Fibroblast of the conjunctiva (primary cell): ENCODE results near the gene PRKCD.

ENCODE experiments used
- DNase-seq: peaks from one replicate; pipeline ENCODE4 v3.0.0-alpha.2; 2010; ENCODE audit warnings: low read depth

Gene PRKCD

DNA sequence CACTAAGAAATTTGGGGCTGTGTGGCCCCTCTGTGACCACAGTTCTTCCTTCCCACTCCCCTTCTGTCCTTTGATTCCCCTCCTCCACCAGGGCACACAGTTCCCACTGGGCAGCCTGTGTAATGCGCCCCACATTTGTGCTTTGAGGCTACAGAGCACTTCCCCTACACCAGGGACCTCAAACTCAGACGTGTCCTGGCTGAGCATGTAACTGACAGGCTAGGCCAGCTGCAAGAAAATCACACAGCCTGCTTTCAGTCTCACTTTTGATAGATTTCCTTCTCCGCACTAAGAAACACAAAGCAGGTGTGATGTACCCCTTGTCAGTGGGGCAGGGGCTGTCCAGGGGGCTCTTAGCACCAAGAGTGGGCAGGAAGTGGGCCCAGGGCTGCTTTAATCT lies 29.6 kb downstream of the PRKCD start:
- no peak for DNase-seq

DNA sequence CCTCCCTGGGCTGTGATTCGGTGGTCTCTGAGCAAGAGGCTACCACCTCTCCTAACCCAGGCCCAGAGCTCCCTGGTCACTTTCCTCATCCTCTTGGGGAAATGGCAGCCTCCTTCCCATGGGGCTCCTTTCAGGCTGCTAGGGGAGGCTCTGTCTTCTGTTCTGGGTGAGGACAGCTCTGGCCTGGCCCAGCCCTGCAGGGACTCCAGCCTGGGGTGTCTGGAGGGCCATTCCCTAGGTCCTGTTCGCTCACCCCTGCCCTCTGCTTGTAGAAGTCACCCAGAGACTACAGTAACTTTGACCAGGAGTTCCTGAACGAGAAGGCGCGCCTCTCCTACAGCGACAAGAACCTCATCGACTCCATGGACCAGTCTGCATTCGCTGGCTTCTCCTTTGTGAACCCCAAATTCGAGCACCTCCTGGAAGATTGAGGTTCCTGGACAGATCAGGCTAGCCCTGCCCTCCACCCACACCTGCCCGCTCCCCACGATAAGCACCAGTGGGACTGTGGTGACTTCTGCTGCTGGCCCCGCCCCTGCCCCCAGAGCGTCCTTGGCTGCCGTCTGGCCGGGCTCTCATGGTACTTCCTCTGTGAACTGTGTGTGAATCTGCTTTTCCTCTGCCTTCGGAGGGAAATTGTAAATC lies 30.9 kb downstream of the PRKCD start:
- no peak for DNase-seq

DNA sequence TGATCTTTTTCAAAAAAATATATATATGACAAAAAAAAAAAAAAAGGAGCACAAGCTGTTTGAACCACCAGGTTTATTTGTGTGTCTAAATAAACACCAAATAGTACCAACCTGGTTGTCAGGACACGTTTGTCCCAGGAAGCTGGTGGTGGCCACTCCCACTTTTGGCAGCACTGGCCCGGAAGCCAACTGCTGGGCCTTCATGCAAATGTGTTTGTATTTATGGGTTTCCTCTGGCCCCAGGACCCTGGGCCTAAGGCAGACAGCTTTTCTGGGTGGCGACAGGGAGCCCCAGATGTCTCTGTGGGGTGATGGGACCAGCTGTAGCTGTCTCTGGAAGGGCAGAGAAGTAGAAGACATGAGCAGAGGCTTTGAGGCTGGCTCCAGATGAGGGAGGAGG lies 31.6 kb downstream of the PRKCD start:
- no peak for DNase-seq

DNA sequence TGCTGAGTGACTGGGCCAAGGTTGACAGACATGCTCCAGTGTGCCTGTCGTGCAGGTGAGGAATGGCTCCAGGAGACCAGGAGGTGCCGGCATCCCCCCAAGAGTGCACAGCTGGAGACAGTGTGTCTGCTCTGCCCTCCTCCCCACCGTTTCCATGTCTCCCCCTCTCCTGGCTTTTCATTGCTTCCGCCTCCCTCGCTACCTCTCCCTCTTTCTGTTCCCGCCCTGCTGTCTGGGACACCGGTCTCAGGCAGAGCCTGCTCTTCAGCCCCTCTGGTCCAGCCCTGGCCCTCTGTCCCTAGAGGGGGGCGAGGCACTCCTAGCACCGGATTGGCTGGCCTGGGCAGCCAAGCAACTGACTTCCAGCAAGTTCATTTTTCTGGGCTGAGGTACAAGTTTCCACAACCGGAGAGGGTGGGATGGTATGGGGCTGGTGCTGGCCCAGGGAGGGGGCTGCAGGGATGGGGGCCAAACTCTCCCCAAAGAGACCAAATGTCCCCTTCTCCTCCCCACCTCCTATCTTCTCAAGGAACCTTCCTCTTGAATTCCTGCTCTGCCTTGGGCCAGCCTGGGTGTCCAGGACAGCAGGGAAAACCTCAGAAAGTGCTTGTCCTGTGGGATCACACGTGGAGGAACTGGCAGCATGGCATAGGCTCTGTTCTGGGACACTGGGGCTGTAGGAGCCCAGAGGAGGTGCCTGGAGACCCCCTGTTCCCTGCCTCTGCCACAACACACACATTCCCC lies 32.6 kb downstream of the PRKCD start:
- no peak for DNase-seq

DNA sequence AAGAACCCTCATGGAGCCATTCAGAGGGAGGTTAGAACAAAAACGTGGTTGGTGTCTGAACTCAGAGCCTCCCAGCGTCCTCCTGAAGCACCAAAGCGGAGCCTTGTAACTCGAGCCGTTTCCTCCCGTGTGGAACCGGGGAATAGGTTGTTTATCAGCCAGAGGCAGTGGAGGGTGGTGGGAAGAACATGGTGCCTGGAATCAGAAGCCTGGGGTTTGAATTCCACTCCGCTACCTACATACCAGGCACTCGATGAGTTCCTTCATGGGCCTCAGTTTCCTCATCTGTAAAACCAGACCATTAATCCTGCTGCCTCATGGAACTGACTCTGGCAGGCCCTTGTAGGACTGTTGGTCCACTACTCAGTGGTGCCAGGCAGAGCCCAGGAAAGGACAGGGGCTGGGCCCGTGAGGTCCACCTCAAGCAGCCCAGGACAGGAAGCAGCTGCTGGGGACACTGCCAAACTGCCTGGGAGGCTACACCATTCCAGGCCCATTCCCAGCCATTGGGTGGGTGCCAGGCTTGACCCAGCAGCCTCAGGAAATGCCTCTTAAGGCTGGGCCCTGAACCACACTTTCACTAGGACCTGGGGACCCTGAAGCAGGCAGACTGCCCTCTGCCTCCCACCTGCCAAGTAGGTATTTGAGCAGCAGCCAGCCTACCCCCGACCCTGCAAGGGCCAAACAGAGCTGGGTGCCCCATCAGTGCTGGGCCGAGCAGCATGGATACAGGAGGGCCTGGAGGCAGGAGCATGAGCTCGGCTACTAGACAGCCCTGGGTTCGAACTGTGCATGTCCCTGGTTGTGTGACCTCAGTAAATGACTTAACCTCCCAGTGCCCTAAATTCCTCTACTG lies 33.4 kb downstream of the PRKCD start:
- no peak for DNase-seq

DNA sequence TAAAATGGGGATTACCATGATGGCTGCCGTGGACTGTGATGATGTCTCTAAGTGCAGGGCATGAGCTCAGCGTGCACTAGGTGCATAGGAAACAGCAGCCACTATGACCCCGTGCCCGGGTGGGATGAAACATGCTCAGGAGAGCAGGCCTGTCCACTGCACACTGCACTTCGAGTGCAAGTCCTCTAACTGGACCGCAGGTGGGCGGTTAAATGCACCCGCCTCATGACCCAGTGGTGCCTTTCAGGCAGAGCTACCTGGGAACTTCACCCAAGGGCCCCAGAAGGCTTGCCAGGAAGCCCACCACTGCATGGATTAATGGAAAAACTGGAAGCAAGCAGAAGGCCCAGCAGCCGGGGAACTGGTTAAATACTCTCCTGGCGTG lies 34.0 kb downstream of the PRKCD start:
- no peak for DNase-seq

DNA sequence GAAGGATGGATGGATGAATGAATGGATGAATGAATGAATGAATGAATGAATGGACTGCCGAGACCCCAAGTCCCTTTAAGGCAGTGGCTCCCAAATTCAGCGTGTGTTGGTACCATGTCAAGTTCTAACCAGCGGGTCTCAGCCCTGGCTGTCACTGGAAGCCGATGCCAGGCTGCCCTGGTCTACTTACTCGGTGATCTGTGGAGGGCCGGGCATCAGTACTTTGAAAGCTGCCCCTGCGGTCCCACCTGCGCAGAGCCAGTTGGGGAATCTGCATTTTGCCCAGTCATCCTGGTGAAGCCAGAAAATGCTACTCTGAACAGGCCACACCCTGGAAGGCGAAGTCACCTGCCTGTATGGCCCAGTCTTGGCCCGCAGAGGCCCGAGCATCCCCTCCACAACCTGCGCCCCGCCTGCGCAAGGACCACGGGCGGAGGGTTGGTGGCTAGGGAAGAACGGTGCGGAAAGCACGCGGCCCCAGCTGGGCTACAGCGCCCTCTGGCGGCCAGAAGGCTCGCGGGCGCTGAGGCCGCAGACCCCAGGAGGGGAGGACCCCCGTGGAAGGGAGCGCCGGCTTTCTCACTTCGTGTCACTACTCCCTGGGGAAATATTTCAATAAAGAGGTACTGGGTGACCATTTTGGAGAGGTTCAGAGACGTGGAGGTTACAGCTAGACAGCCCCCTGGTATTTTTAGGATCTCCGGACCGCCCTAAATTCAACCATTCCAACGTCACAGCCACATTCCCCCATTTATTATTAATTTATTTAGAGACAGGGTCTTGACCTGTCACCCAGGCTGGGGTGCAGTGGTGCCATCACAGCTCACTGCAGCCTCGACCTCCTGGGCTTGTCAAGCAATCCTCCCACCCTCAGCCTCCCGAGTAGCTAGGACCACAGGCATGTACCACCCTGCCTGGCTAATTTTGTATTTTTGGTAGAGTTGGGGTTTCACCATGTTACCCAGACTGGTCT lies 34.9 kb downstream of the PRKCD start:
- DNase-seq: no peak

DNA sequence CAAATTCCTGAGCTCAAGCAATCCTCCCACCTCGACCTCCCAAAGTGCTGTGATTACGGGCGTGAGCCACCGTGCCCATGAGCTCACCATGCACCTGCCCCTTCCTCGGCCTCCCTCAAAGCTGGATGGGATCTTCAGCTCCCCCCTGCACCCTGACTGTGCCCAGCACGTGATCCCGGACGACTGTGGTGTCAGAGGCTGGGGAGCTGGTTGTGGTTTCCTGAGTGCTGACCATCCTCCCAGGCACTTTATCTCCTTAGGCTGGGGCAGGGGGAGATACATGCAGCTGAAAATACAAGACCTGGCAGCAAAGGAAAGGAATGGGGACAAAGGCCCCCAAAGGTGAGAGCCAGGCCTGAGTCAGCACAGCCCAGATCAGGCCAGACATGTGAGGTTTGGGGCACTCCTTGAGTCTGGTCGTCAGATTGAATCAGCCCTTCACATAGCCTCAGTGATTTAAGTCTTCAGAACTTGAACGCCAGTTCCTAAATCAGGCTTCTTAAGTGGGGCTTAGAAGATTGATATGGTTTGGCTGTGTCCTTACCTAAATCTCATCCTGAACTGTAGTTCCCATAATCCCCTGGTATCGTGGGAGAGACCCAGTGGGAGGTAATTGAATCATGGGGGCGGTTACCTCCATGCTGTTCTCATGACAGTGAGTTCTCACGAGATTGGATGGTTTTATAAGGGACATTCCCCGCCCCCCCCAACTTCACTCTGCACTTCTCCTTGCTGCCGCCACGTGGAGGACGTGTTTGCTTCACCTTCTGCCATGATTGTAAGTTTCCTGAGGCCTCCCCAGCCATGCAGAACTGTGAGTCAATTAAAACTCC lies 35.8 kb downstream of the PRKCD start:
- DNase-seq: no peak

DNA sequence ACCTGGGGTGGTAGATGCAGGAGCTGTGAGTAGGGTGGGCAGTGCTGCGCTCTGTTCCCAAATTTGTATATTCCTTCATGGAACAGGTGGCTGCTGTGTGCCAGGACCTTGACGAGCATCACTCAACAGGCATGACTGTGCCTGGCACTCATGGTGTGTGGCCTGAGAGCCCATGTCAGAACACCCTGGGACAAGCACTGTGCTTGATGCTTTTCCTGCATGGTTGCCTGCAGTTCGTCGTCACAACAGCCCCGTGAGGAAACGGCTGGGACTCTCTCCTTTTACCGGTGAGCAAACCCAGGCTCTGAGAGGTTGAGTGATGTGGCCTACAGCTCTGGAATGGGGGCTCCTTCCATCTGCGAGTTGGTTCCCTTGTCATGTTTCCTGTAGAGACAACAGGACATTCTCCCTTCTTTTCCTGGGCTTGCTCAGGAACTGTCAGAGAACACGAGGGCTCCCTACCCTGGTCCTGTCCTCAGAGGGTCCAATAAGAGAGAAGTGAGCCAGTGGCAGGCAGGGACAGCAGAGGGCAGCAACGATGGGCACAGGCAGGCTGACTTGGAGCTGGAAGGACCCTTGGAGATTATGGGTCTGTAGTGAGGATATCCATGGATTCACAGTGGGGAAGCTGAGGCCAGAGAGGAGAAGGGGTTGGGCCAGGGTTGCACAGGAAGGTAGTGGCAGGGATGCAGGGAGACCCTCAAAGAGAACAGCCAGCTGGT lies 37.4 kb downstream of the PRKCD start:
- DNase-seq: no peak

DNA sequence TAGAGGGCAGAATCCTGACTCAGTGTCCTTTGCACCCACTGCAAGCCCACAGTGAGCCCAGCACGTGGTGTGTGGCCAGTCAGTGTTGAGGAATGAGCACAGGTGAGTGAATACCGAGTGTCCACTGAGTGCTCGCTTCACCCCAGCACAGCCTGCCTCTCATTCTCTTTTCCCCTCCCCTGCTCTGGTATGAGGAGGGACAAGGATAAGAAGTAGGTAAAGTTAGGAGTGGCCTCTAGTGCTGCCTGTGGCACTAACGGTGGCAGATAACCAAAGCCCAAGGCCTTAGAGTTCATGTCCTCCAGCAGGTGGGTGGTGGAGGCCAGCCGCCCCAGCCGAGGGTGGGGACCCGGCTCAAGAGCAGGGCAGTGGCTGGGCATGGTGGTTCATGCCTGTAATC lies 38.0 kb downstream of the PRKCD start:
- no peak for DNase-seq

DNA sequence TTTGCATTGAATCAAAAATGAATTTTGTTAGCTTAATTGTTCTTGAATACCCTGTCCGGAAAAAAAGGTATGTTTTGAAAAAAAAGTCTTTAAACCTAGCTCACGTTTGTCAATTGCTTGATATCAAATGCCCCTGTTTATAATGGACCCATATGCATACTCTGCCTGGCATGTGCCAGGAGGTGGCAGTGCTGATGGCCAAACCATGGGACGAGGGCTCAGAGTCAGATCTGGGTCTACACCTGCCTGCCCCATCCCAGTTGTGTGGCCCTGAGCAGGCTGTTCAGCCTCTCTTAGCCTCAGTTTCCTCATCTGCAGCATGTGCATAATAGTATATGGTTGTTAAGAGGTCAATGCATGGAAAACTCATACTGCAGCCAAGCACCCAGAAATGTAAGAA lies 38.8 kb downstream of the PRKCD start:
- no peak for DNase-seq

DNA sequence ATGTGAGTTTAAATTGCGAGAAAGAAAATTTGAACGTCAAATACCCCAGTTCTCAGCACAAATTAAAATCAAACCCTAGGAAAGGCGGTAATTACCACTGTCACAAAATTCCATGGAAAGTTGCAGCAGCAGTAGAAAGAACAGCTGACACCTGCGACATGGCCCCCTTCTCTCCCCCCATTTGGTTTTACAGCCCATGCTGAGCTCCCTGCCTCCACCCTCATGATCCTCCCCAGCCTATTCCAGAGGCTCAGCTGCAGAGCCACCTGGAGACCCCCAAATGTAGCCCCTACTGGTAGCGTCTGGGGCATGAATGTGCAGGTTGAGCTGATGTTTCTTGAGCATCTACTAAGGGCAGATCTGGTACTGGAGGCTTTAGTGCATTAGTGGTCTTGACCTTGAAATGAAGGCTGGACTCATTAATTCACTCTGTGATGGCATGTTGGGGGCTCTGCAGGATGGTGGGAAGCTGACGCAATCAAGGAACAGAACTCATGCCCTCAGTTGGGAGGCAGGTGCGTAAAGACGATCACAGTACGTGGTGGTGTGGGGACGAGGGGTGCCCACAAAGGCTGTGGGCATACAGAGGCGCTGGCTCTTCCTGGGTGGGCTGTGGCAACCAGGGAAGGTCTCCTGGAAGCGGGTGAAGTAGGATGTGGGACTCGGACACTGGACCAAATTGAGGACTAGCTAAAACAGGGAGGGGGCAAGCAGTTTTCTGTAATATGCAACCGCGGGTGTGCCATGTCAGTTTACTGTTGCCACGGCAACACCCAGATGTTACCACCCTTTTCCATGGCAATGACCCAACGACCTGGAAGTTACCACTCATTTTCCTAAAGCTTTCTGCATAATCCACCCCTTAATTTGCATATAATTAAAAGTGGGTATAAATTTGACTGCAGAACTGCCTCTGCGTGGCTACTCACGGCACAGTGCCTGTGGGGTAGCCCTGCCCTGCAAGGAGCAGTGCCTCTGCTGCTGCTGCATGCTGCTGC lies 39.8 kb downstream of the PRKCD start:
- no peak for DNase-seq

DNA sequence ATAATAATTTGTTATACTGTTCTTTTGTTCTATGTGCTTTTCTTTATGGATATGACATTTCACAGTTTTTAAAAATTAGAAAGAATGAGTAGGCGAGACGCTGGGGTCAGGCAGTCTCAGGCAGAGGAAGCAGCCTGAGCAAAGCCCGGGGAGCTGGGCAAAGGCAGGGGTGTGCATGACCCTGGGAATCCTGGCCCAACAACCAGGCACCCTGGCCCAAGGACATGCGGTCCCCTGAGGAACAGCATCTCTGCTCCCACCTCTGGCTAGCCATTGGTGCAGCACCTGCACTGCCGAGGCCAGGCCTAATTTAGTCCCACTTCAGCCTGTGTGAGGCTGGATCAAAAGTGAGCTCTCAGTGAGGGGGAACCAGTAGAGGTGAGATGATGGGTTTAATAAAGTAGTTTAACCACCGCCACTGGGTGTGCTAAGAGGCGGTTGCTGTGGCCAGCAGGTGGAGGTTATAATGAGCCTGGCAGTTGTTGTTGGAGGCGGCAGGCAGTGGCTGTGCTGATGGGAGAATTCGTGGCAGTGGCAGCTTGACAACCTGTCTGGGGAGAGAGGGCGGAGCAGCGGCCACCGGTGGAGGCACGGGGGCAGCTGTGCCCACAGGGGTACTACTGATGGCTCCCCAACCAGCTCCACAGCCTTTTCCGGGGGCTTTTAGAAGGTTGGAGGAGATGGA lies 41.5 kb downstream of the PRKCD start:
- no peak for DNase-seq

DNA sequence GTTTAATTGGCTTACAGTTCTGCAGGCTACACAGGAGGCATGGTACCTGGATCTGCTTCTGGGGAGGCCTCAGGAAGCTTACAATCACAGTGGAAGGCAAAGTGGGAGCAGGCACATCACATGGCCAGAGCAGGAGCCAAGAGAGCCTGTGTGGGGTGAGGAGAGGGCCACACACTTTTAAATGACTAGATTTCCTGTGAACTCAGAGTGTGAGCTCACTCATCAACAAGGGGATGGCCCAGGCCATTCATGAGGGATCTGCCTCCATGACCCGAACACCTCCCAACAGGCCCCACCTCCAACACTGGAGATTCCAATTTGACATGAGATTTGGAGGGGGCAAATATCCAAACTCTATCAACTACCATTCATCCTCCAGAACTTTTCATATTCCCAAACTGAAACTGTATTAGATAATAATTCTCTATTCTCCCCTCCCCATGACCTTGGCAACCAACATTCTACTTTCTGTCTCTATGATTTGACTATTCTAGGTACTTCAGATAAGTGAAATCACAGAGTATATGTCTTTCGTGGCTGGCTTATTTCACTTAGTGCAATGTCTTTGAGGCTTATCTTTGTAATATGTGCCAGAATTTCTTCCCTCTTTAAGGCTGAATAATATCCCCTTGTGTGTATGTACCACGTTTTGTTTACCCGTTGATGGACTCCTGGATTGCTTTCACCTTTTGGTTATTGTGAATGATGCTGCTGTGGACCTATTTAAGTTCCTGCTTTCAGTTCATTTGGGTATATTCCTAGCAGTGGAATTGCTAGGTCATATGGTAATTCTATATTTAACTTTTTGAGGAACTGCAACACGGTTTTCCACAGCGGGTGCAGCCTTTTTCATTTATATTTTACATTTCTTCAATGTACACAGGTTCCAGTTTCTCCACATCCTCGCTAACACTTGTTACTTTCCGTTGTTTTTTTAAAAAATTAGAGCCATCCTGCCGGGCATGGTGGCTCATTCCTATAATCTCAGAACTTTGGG lies 51.0 kb downstream of the PRKCD start:
- no peak for DNase-seq

DNA sequence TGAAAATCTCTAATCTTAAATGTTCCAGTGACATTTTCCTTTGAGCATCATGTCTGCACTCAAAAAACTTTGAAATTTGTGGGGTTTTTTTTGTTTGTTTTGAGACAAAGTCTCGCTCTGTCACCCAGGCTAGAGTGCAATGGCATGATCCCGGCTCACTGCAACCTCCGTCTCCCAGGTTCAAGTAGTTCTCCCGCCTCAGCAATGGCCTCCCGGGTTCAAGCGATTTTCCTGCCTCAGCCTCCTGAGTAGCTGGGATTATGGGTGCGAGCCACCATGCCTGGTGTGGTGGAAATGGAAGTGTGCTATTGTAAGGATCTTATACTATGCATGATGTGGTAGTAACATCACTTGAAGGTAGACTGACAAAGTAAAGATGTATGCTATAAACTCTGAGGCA lies 52.3 kb downstream of the PRKCD start:
- DNase-seq: no peak

DNA sequence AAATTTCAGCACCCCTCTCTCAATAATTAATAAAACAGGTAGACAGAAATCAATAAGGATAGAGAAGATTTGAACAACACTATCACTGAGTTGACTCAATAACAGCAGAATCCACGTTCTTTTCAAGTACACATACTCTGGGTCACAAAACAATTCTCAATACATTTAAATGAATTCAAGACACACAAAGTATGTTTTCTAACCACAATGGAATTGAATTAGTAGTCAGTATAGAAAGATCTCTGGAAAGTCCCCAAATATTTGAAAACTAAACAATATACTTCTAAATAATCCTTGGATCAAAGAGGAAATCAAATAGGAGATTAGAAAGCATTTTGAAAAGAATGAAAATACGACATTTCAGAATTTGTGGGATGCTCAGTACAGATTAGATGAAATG lies 54.8 kb downstream of the PRKCD start:
- no peak for DNase-seq

DNA sequence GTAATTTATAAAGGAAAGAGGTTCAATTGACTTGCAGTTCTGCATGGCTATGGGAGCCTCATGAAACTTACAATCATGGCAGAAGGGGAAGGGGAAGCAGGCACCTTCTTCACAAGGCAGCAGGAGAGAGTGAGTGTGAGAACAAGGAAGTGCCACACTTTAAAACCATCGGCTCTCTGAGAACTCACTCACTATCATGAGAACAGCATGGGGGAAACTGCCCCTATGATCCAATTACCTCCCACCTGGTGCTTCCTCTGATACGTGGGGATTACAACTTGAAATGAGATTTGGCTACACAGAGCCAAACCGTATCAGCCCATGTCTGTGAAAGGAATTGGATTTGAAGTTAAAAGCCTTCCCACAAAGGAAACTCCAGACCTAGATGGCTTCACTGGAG lies 55.7 kb downstream of the PRKCD start:
- DNase-seq: no peak
